ENCODE data around the gene AFF2. TPM values are rescaled to one million over a fixed set of nuclear protein-coding genes. Genes with fewer than 3 reads are reported as not detected.

The AFF2 gene
- total RNA-seq, 4 donors from 2014 or later = 0.43 to 7.9 (median 4.3) TPM

DNA sequence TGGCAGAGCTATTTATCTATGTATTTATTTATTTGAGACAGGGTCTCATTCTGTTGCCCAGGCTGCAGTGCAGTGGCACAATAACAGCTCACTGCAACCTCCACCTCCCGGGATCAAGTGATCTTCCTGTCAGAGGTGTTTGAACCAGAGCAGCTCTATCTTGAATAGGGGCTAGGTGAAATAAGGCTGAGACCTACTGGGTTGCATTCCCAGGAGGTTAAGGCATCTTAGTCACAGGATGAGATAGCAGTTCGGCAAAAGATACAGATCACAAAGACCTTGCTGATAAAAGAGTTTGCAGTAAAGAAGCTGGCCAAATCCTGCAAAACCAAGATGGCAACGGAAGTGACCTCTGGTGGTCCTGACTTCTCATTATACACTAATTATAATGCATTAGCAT, 501.9 kb downstream of the AFF2 start:
- H3K9me3 ChIP-seq = no peaks in the 10 kb centered on the region
- TF ChIP-seq POLR2A (IDR thresholded peaks at IDR 0.05) = no peak
- TF ChIP-seq, protein P1, sequence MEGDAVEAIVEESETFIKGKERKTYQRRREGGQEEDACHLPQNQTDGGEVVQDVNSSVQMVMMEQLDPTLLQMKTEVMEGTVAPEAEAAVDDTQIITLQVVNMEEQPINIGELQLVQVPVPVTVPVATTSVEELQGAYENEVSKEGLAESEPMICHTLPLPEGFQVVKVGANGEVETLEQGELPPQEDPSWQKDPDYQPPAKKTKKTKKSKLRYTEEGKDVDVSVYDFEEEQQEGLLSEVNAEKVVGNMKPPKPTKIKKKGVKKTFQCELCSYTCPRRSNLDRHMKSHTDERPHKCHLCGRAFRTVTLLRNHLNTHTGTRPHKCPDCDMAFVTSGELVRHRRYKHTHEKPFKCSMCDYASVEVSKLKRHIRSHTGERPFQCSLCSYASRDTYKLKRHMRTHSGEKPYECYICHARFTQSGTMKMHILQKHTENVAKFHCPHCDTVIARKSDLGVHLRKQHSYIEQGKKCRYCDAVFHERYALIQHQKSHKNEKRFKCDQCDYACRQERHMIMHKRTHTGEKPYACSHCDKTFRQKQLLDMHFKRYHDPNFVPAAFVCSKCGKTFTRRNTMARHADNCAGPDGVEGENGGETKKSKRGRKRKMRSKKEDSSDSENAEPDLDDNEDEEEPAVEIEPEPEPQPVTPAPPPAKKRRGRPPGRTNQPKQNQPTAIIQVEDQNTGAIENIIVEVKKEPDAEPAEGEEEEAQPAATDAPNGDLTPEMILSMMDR (IDR thresholded peaks at IDR 0.05) = no peak
- no peak overlapping the region for H3K27ac ChIP-seq
- no peaks in the 10 kb centered on the region for H3K4me1 ChIP-seq
- no peaks in the 10 kb centered on the region for H3K27me3 ChIP-seq
- intact Hi-C loops (cut with DNase I; ENCODE audit: low total_unique reads) = no loop called here
- no peak overlapping the region for H3K4me3 ChIP-seq
- no peak for DNase-seq
- H3K36me3 ChIP-seq = no peaks in the 10 kb centered on the region

DNA sequence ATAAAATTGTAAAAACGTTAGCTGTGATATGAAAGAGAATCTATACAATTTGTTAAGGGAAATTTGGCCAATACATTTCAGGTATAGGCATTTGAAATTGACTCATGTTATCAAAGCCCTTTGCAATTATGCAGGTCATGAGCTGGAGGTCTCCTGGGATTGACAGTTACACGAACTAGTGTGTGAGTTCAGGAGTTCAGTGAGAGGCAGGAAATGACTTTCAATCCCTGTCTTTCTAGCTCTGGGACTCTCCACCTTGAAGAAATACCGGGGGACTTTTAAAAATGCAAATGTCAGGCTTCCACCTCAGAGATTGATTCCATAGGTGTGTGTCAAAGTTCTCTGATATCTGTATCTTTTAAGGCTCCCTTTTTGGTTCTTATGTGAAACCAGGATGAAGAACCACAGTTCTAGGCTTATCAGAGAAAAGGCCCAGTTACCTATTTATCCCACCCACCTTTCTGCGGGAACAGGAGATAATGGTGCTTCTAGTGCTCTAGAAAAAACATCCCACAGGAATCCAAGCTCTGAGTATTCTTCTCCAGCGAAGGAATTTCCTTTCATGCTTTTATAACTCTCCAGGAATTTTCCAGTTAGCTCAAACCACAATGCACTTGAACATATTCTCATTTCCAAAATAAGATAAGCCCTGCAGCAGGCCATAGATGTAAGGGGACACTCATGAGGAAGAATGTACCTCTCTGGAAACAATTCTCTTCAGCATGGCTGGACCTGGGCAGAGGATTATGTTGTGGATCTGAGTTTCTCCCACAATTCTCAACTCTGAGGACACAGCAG, 503.6 kb downstream of the AFF2 start:
- Histone ChIP-seq H3K4me3 (no peak overlapping the region), H3K9me3 (no peaks in the 10 kb centered on the region), H3K4me1 (no peaks in the 10 kb centered on the region), H3K36me3 (no peaks in the 10 kb centered on the region), H3K27me3 (no peaks in the 10 kb centered on the region), H3K27ac (no peak overlapping the region)
- no peak for TF ChIP-seq POLR2A (IDR thresholded peaks at IDR 0.05)
- TF ChIP-seq, protein P1 (IDR thresholded peaks at IDR 0.05) = no peak
- no peak for DNase-seq
- intact Hi-C loops (cut with DNase I; ENCODE audit: low total_unique reads) = no loop called here

GRCh38 chrX:149004936-149005335, 504.5 kb downstream of the AFF2 start:
- Histone ChIP-seq H3K9me3 (no peaks in the 10 kb centered on the region), H3K36me3 (no peaks in the 10 kb centered on the region), H3K4me3 (no peak overlapping the region), H3K4me1 (no peaks in the 10 kb centered on the region), H3K27me3 (no peaks in the 10 kb centered on the region), H3K27ac (no peak overlapping the region)
- TF ChIP-seq, protein P1 (IDR thresholded peaks at IDR 0.05) = no peak
- no peak for TF ChIP-seq POLR2A (IDR thresholded peaks at IDR 0.05)
- intact Hi-C loops (cut with DNase I; ENCODE audit: low total_unique reads) = no loop called here
- DNase-seq = no peak

DNA sequence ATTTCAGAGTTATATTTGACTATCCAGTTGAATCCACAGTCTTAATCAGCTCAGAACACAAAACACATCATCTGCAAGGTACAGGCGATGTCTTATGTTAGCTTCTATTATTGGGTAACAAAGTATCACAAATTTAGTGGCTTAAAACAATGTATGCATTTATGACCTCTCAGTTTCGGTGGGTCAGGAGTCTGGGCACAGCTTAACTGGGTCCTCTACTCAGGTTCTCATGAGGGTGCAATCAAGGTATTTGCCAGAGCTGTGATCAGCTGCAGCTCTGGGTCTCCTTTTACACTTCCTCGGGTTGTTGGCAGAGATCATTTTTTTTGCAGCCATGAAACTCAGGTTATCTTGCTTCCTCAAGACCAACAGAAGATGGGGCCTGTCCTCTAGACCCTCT, 505.8 kb downstream of the AFF2 start:
- no peaks in the 10 kb centered on the region for H3K9me3 ChIP-seq
- DNase-seq = no peak
- no peak overlapping the region for H3K4me3 ChIP-seq
- intact Hi-C loops (cut with DNase I; ENCODE audit: low total_unique reads) = no loop called here
- TF ChIP-seq POLR2A (IDR thresholded peaks at IDR 0.05) = no peak
- no peaks in the 10 kb centered on the region for H3K36me3 ChIP-seq
- no peak overlapping the region for H3K27ac ChIP-seq
- no peaks in the 10 kb centered on the region for H3K27me3 ChIP-seq
- no peaks in the 10 kb centered on the region for H3K4me1 ChIP-seq

- intact Hi-C loops (cut with DNase I; ENCODE audit: low total_unique reads) = no loop called here
- Histone ChIP-seq H3K4me3 (no peak overlapping the region), H3K27me3 (no peaks in the 10 kb centered on the region), H3K36me3 (no peaks in the 10 kb centered on the region), H3K4me1 (no peaks in the 10 kb centered on the region), H3K9me3 (no peaks in the 10 kb centered on the region), H3K27ac (no peak overlapping the region)
- no peak for DNase-seq
- no peak for TF ChIP-seq POLR2A (IDR thresholded peaks at IDR 0.05)
- TF ChIP-seq, protein P1 (IDR thresholded peaks at IDR 0.05) = no peak
Measured at GRCh38 chrX:149007423-149007822, 507.0 kb downstream of the AFF2 start.

Data from uterus (tissue), 4 donors.